ENCODE data around the gene AQP6. TPM values are rescaled to one million over a fixed set of nuclear protein-coding genes. Genes with fewer than 3 reads are reported as not detected.

AQP6 gene
- total and polyA plus RNA-seq, 10 of the 15 experiments (the other 5 are each of a cell fraction or from before 2014, with no cell fraction given), result not detected

GRCh38 chr12:49944046-49944445 lies 28.7 kb upstream of the AQP6 start:
- no peaks in the 10 kb centered on the region; a peak in 1 of 4 replicates for H3K27me3 ChIP-seq (replicated peaks in 1 of 2; ENCODE audit: control insufficient read depth in 2 of 2, insufficient read depth in 2 of 2, low read length in 1 of 2)
- in situ Hi-C loops (cut with MboI), result no loop called here
- no peak for TF ChIP-seq NR2C2 (IDR thresholded peaks at IDR 0.05; ENCODE audit: borderline replicate concordance, control insufficient read depth, insufficient read length, low read depth)
- TF ChIP-seq SUZ12 (IDR thresholded peaks at IDR 0.05; ENCODE audit: unreplicated experiment), result no peak
- TF ChIP-seq SMARCA5 (IDR thresholded peaks at IDR 0.05), result no peak
- no peak for TF ChIP-seq NFYB (IDR thresholded peaks at IDR 0.05; ENCODE audit: insufficient read depth, low read depth, low read length)
- TF ChIP-seq SUPT20H (IDR thresholded peaks at IDR 0.05; ENCODE audit: borderline replicate concordance, control insufficient read depth, low read depth, low read length), result no peak
- TF ChIP-seq BACH1 (IDR thresholded peaks at IDR 0.05; ENCODE audit: borderline replicate concordance), result no peak
- no TSS peak for BruUV-seq (replicated peaks)
- no peak overlapping the region for H3K4me3 ChIP-seq
- intact Hi-C loops (cut with micrococcal nuclease; ENCODE audit: unreplicated experiment), result no loop called here
- no peaks in the 10 kb centered on the region for H3K36me3 ChIP-seq (ENCODE audit: control insufficient read depth in 2 of 2, insufficient read depth in 2 of 2, low read length in 1 of 2)
- FAIRE-seq, result no peak
- H3K79me2 ChIP-seq (ENCODE audit: control insufficient read depth, insufficient read depth, low read length), result no peaks in the 10 kb centered on the region
- H4K20me1 ChIP-seq (ENCODE audit: control insufficient read depth, insufficient read depth), result no peaks in the 10 kb centered on the region
- H3K9ac ChIP-seq (ENCODE audit: control insufficient read depth, insufficient read depth, low read length), result no peak overlapping the region
- ChIA-PET RAD21 (ENCODE audit: unreplicated experiment) (no interaction called here), POLR2A (no interaction called here), SMC1A (ENCODE audit: uncharacterized antibody, unreplicated experiment) (no interaction called here), CTCF (interaction anchor here (1.1 to 2.0 kb wide), 2 partner anchors 12 to 23 kb away, joined by 4 to 8 read pairs; no protein-coding TSS in a partner anchor)
- no peak overlapping the region for H3K4me2 ChIP-seq (ENCODE audit: control insufficient read depth, insufficient read depth)
- DNase-seq (ENCODE audit: low read depth, low spot score), result no peak
- no peak for ATAC-seq
- WGBS (ENCODE audit: insufficient coverage, insufficient replicate concordance, low lambda C conversion rate, missing lambda C conversion rate), result 67% methylated on average over 3 of the region's 5 CpGs
- H2AFZ ChIP-seq (ENCODE audit: control insufficient read depth, low read depth, low read length), result no peak overlapping the region
- no peak overlapping the region for H3K27ac ChIP-seq (ENCODE audit: control insufficient read depth, insufficient read depth)
- no peaks in the 10 kb centered on the region for H3K4me1 ChIP-seq (ENCODE audit: control insufficient read depth, insufficient read depth, low read length)
- H3K9me3 ChIP-seq (replicated peaks; ENCODE audit: control insufficient read depth, insufficient read depth, low read length), result no peaks in the 10 kb centered on the region

- no peaks in the 10 kb centered on the region for H4K20me1 ChIP-seq (ENCODE audit: control insufficient read depth, insufficient read depth)
- in situ Hi-C loops (cut with MboI) (no loop called here), intact Hi-C loops (cut with micrococcal nuclease; ENCODE audit: unreplicated experiment) (no loop called here)
- H3K4me1 ChIP-seq (ENCODE audit: control insufficient read depth, insufficient read depth, low read length), result no peaks in the 10 kb centered on the region
- 68% methylated on average over 3 of the region's 3 CpGs for WGBS (ENCODE audit: insufficient coverage, insufficient replicate concordance, low lambda C conversion rate, missing lambda C conversion rate)
- no peak overlapping the region for H3K27ac ChIP-seq (ENCODE audit: control insufficient read depth, insufficient read depth)
- no peak overlapping the region for H3K9ac ChIP-seq (ENCODE audit: control insufficient read depth, insufficient read depth, low read length)
- H3K9me3 ChIP-seq (replicated peaks; ENCODE audit: control insufficient read depth, insufficient read depth, low read length), result no peaks in the 10 kb centered on the region
- H3K4me2 ChIP-seq (ENCODE audit: control insufficient read depth, insufficient read depth), result no peak overlapping the region
- ATAC-seq, result no peak
- no peaks in the 10 kb centered on the region; a peak in 1 of 4 replicates for H3K27me3 ChIP-seq (replicated peaks in 1 of 2; ENCODE audit: control insufficient read depth in 2 of 2, insufficient read depth in 2 of 2, low read length in 1 of 2)
- H3K79me2 ChIP-seq (ENCODE audit: control insufficient read depth, insufficient read depth, low read length), result no peaks in the 10 kb centered on the region
- ChIA-PET POLR2A (no interaction called here), RAD21 (ENCODE audit: unreplicated experiment) (interaction anchor here (0.9 to 1.6 kb wide), 2 partner anchors 78 to 111 kb away, joined by 4 read pairs; no protein-coding TSS in a partner anchor), SMC1A (ENCODE audit: uncharacterized antibody, unreplicated experiment) (interaction anchor here (1.2 to 2.0 kb wide), 3 partner anchors 12 to 126 kb away, joined by 3 to 8 read pairs (median 5); no protein-coding TSS in a partner anchor), CTCF (interaction anchor here (1.0 to 2.8 kb wide), 18 partner anchors 8 to 204 kb away, joined by 3 to 35 read pairs (median 6); partner anchors contain the start of genes BCDIN3D and TMBIM6)
- no peaks in the 10 kb centered on the region for H3K36me3 ChIP-seq (ENCODE audit: control insufficient read depth in 2 of 2, insufficient read depth in 2 of 2, low read length in 1 of 2)
- no peak for DNase-seq (ENCODE audit: low read depth, low spot score)
- no TSS peak for BruUV-seq (replicated peaks)
- no peak overlapping the region for H2AFZ ChIP-seq (ENCODE audit: control insufficient read depth, low read depth, low read length)
- no peak overlapping the region for H3K4me3 ChIP-seq
- FAIRE-seq, result no peak
- TF ChIP-seq YY1 (IDR thresholded peaks at IDR 0.05; ENCODE audit: low read depth, low read length) (no peak), NR2C2 (IDR thresholded peaks at IDR 0.05; ENCODE audit: borderline replicate concordance, control insufficient read depth, insufficient read length, low read depth) (no peak), NFYB (IDR thresholded peaks at IDR 0.05; ENCODE audit: insufficient read depth, low read depth, low read length) (no peak), CHD1 (IDR thresholded peaks at IDR 0.05; ENCODE audit: low read depth, low read length) (no peak), SPI1 (IDR thresholded peaks at IDR 0.05; ENCODE audit: borderline replicate concordance, insufficient read depth, low read depth, low read length) (no peak), ZNF24 (IDR thresholded peaks at IDR 0.05) (no peak), NR2F1 (conservative IDR thresholded peaks at IDR 0.05) (no peak), POLR2AphosphoS2 (IDR thresholded peaks at IDR 0.05; ENCODE audit: low read depth, low read length) (no peak), HDAC2 (IDR thresholded peaks at IDR 0.05) (no peak), ZBTB4 (CRISPR knock-in tag; IDR thresholded peaks at IDR 0.05) (no peak)
Measured at GRCh38 chr12:49944718-49945117, 28.0 kb upstream of the AQP6 start.
